ENCODE data around the gene KIAA0513. TPM values are rescaled to one million over a fixed set of nuclear protein-coding genes. Genes with fewer than 3 reads are reported as not detected.

KIAA0513 gene
- total and polyA plus RNA-seq, 10 of the 15 experiments (the other 5 are each of a cell fraction or from before 2014, with no cell fraction given), result 0.14 to 5.8 (median 2.0) TPM

DNA sequence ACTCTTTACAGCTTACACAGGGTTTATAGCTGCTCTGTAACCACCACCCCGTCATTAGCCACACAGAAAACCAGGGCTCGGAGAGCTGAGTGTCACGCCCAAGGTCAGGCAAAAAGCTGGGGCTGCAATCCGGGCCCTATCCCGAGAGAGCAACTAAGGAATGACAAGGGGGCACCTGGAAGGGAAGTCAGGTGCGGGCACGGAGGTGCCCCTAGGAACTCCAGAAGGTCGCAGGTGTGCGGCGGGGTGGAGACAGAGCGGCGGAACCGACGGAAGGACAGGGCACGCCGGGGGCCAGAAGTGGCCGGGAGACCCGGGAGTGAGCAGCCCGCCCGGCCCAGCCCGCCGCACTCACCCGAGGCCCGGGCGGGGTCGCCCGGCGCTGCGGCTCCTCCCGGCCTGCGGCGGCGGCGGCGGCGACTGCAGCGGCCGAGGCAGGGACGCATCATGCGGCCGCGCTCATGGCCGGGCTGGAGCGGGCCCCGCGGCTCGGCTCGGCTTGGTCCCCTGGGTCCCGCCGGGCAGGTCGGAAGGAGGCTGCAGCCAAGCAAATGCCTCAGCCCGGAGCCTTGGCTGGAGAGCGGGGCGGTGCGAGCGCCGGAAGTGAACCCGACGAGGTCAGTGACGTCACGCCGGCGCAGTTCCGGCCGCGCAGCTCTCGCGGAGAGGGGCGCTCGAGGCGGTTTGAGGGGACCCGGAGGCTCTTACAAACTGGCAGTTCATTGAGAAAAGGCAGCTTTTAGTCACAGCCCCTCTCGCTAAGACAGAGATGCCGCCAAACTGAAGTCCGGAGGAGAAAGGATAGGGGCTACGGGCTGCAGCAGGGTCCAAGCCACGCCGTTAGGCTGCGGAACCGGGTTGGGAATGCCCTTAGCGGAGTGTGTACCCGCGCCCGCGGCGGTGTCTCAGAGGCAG, 16.4 kb upstream of the KIAA0513 start, which contains the start of gene ZDHHC7 (continued):
- TF ChIP-seq USF2 (IDR thresholded peaks at IDR 0.05; ENCODE audit: borderline replicate concordance, low read depth, low read length) (no peak), HDGF (IDR thresholded peaks at IDR 0.05) (no peak), HDAC2 (IDR thresholded peaks at IDR 0.05) (no peak), HSF1 (IDR thresholded peaks at IDR 0.05; ENCODE audit: low read depth, low read length) (no peak), SMAD5 (IDR thresholded peaks at IDR 0.05; ENCODE audit: low read depth) (peak; percentile 86; the same call in 1 of the 2 replicates), LARP7 (IDR thresholded peaks at IDR 0.05) (peak; percentile 95), NFYA (IDR thresholded peaks at IDR 0.05; ENCODE audit: borderline replicate concordance, low read depth, low read length) (no peak), NR2C2 (IDR thresholded peaks at IDR 0.05; ENCODE audit: borderline replicate concordance, control insufficient read depth, insufficient read length, low read depth) (no peak), CBX3 (IDR thresholded peaks at IDR 0.05; ENCODE audit: borderline replicate concordance, low read depth) (no peak), JUND (IDR thresholded peaks at IDR 0.05; ENCODE audit: low read depth, low read length) (no peak), BCL11A (IDR thresholded peaks at IDR 0.05; ENCODE audit: low read depth, low read length) (no peak), ZBTB11 (CRISPR knock-in tag; IDR thresholded peaks at IDR 0.05) (no peak; the same call in none of the 2 replicates), SUPT20H (IDR thresholded peaks at IDR 0.05; ENCODE audit: borderline replicate concordance, control insufficient read depth, low read depth, low read length) (no peak), EP300 (IDR thresholded peaks at IDR 0.05; ENCODE audit: borderline replicate concordance in 1 of 2, control insufficient read depth in 1 of 2, low read depth in 2 of 2, low read length in 2 of 2) (0 out of 4 replicates have a peak, but pooled peaks of 1 of the 2 experiments have one; percentile 12), RUNX3 (IDR thresholded peaks at IDR 0.05; ENCODE audit: low read length) (peak; percentile 24; the same call in 1 of the 2 replicates), BHLHE40 (IDR thresholded peaks at IDR 0.05; ENCODE audit: borderline replicate concordance in 1 of 2, low read depth in 2 of 2, low read length in 1 of 2) (peak; percentile 10 to 59; a peak in 1 of 4 replicates), IKZF2 (IDR thresholded peaks at IDR 0.05) (peak; percentile 74 to 78; a peak in 3 of 4 replicates), TCF7 (IDR thresholded peaks at IDR 0.05; ENCODE audit: borderline replicate concordance) (no peak), PML (IDR thresholded peaks at IDR 0.05; ENCODE audit: low read length) (peak; percentile 93)
- TF ChIP-seq, protein P1, sequence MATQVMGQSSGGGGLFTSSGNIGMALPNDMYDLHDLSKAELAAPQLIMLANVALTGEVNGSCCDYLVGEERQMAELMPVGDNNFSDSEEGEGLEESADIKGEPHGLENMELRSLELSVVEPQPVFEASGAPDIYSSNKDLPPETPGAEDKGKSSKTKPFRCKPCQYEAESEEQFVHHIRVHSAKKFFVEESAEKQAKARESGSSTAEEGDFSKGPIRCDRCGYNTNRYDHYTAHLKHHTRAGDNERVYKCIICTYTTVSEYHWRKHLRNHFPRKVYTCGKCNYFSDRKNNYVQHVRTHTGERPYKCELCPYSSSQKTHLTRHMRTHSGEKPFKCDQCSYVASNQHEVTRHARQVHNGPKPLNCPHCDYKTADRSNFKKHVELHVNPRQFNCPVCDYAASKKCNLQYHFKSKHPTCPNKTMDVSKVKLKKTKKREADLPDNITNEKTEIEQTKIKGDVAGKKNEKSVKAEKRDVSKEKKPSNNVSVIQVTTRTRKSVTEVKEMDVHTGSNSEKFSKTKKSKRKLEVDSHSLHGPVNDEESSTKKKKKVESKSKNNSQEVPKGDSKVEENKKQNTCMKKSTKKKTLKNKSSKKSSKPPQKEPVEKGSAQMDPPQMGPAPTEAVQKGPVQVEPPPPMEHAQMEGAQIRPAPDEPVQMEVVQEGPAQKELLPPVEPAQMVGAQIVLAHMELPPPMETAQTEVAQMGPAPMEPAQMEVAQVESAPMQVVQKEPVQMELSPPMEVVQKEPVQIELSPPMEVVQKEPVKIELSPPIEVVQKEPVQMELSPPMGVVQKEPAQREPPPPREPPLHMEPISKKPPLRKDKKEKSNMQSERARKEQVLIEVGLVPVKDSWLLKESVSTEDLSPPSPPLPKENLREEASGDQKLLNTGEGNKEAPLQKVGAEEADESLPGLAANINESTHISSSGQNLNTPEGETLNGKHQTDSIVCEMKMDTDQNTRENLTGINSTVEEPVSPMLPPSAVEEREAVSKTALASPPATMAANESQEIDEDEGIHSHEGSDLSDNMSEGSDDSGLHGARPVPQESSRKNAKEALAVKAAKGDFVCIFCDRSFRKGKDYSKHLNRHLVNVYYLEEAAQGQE (IDR thresholded peaks at IDR 0.05; ENCODE audit: low read depth, low read length), result no peak

Data from GM12878 (cell line).